ENCODE data around the gene RIMS4.

The RIMS4 gene

DNA sequence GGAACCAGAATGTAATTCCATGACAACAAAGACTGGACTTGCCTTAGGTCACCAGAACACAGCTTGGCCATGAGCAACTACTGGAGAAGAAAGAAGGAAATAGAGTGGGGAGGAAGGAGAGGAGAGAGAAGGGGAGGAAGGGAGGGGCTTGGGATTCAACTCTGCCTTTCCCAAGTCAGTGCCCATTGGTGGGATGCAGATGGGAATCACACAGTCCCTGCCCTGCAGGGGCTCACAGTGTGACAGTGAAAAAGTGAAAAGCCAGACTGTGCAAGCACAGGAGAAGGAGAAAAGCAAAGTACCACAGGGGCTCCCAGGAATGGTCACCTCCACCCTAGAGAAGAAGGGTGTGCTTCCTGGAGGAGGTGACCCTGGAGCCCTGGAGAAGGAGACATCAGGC is 14.0 kb downstream of the RIMS4 start:
- Histone ChIP-seq H3K79me2 (ENCODE audit: control insufficient read depth, low read length) (no peaks in the 10 kb centered on the region), H3K9me3 (ENCODE audit: control insufficient read depth, insufficient read depth, low read length) (no peaks in the 10 kb centered on the region), H4K20me1 (ENCODE audit: control insufficient read depth, insufficient read depth, low read depth, low read length) (no peaks in the 10 kb centered on the region), H3K4me1 (ENCODE audit: control insufficient read depth, low read length) (no peaks in the 10 kb centered on the region), H3K4me2 (ENCODE audit: low read length) (no peak overlapping the region), H3F3A (ENCODE audit: control insufficient read depth, insufficient read depth) (no peaks in the 10 kb centered on the region), H3K9me2 (replicated peaks; ENCODE audit: control insufficient read depth, low read length) (no peaks in the 10 kb centered on the region), H3K27me3 (ENCODE audit: control insufficient read depth, low read length) (peaks cover 7% of the 10 kb centered on the region; the same call in 1 of the 2 replicates), H3K36me3 (ENCODE audit: control insufficient read depth, low read length) (no peaks in the 10 kb centered on the region), H3K27ac (ENCODE audit: low read depth, low read length) (no peak overlapping the region), H3K4me3 (ENCODE audit: low read length) (no peak overlapping the region)
- TF ChIP-seq, protein P1, sequence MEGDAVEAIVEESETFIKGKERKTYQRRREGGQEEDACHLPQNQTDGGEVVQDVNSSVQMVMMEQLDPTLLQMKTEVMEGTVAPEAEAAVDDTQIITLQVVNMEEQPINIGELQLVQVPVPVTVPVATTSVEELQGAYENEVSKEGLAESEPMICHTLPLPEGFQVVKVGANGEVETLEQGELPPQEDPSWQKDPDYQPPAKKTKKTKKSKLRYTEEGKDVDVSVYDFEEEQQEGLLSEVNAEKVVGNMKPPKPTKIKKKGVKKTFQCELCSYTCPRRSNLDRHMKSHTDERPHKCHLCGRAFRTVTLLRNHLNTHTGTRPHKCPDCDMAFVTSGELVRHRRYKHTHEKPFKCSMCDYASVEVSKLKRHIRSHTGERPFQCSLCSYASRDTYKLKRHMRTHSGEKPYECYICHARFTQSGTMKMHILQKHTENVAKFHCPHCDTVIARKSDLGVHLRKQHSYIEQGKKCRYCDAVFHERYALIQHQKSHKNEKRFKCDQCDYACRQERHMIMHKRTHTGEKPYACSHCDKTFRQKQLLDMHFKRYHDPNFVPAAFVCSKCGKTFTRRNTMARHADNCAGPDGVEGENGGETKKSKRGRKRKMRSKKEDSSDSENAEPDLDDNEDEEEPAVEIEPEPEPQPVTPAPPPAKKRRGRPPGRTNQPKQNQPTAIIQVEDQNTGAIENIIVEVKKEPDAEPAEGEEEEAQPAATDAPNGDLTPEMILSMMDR (IDR thresholded peaks at IDR 0.05; ENCODE audit: low read depth, low read length, poor library complexity, severe bottlenecking): no peak
- no peak for TF ChIP-seq EZH2phosphoT487 (IDR thresholded peaks at IDR 0.05; ENCODE audit: borderline replicate concordance, low read length)

GRCh38 chr20:44795836-44796235 is 14.5 kb downstream of the RIMS4 start:
- Histone ChIP-seq H3K27ac (ENCODE audit: low read depth, low read length) (no peak overlapping the region), H3K4me3 (ENCODE audit: low read length) (no peak overlapping the region), H3K4me2 (ENCODE audit: low read length) (no peak overlapping the region)

DNA sequence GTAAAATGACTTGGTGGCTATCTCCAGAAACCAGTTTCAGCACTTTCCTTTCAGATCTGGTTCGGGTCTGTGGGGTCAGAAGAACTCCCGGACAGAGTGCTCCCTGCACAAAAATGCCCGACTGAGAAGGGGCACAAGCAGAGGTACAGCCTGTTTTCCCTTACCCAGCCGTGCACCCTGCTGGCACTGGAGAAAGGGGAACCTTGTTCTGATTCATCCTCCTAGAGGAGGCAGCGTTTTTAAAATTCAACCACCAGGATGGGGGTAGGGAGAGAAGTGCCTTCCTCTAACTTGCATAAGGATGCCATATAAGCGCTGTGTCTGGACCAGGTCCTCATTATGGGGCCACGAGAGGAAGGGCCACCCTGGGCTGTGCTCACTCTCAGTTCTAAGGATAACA is 17.6 kb downstream of the RIMS4 start:
- Histone ChIP-seq H3K36me3 (ENCODE audit: control insufficient read depth, low read length) (no peaks in the 10 kb centered on the region), H3K27me3 (ENCODE audit: control insufficient read depth, low read length) (peaks cover 7% of the 10 kb centered on the region; the same call in 1 of the 2 replicates)

More at GRCh38 chr20:44795836-44796235, 14.5 kb downstream of the RIMS4 start:
- Histone ChIP-seq H3K9me3 (ENCODE audit: control insufficient read depth, insufficient read depth, low read length) (no peaks in the 10 kb centered on the region), H3K79me2 (ENCODE audit: control insufficient read depth, low read length) (no peaks in the 10 kb centered on the region), H3K27me3 (ENCODE audit: control insufficient read depth, low read length) (peaks cover 7% of the 10 kb centered on the region; the same call in 1 of the 2 replicates), H3K9me2 (replicated peaks; ENCODE audit: control insufficient read depth, low read length) (no peaks in the 10 kb centered on the region), H4K20me1 (ENCODE audit: control insufficient read depth, insufficient read depth, low read depth, low read length) (no peaks in the 10 kb centered on the region), H3F3A (ENCODE audit: control insufficient read depth, insufficient read depth) (no peaks in the 10 kb centered on the region), H3K4me1 (ENCODE audit: control insufficient read depth, low read length) (no peaks in the 10 kb centered on the region), H3K36me3 (ENCODE audit: control insufficient read depth, low read length) (no peaks in the 10 kb centered on the region)
- no peak for TF ChIP-seq EZH2phosphoT487 (IDR thresholded peaks at IDR 0.05; ENCODE audit: borderline replicate concordance, low read length)
- TF ChIP-seq, protein P1 (IDR thresholded peaks at IDR 0.05; ENCODE audit: low read depth, low read length, poor library complexity, severe bottlenecking): no peak

More for the DNA sequence above, 17.6 kb downstream of the RIMS4 start:
- no peaks in the 10 kb centered on the region for H4K20me1 ChIP-seq (ENCODE audit: control insufficient read depth, insufficient read depth, low read depth, low read length)
- H3K4me1 ChIP-seq (ENCODE audit: control insufficient read depth, low read length): no peaks in the 10 kb centered on the region
- no peaks in the 10 kb centered on the region for H3K9me2 ChIP-seq (replicated peaks; ENCODE audit: control insufficient read depth, low read length)
- no peak for TF ChIP-seq EZH2phosphoT487 (IDR thresholded peaks at IDR 0.05; ENCODE audit: borderline replicate concordance, low read length)
- TF ChIP-seq, protein P1 (IDR thresholded peaks at IDR 0.05; ENCODE audit: low read depth, low read length, poor library complexity, severe bottlenecking): no peak
- no peaks in the 10 kb centered on the region for H3K9me3 ChIP-seq (ENCODE audit: control insufficient read depth, insufficient read depth, low read length)
- H3K4me3 ChIP-seq (ENCODE audit: low read length): no peak overlapping the region
- no peak overlapping the region for H3K4me2 ChIP-seq (ENCODE audit: low read length)
- H3F3A ChIP-seq (ENCODE audit: control insufficient read depth, insufficient read depth): no peaks in the 10 kb centered on the region
- H3K27ac ChIP-seq (ENCODE audit: low read depth, low read length): no peak overlapping the region
- no peaks in the 10 kb centered on the region for H3K79me2 ChIP-seq (ENCODE audit: control insufficient read depth, low read length)

Data from DOHH2 (cell line).